Prostate gland (tissue), 2 donors: ENCODE measurements around the gene LRP11.

Experiments
- POLR2A ChIP-seq: fragments of 450-650 bp; IDR thresholded peaks from one replicate; pipeline ENCODE4 v1.6.1; 2016; ENCODE audit warnings: antibody characterized with exemption, mild to moderate bottlenecking
- POLR2AphosphoS5 ChIP-seq: sonication (generic); formaldehyde crosslinking; IDR thresholded peaks from one replicate; pipeline ENCODE4 v1.6.1; 2017; ENCODE audit warnings: antibody characterized with exemption
- TF ChIP-seq, protein P1 (sequence below), 4 experiments: fragments of 200-600 bp in 2 of 4; fragments of 450-650 bp in 2 of 4; sonication (generic) in 2 of 4; IDR thresholded peaks; 1 replicate in 3 of 4; 2 replicates in 1 of 4; pipeline ENCODE4 v1.5.1; 2016 to 2019; ENCODE audit warnings: antibody characterized with exemption in 4 of 4, mild to moderate bottlenecking in 2 of 4, moderate library complexity in 2 of 4

DNA sequence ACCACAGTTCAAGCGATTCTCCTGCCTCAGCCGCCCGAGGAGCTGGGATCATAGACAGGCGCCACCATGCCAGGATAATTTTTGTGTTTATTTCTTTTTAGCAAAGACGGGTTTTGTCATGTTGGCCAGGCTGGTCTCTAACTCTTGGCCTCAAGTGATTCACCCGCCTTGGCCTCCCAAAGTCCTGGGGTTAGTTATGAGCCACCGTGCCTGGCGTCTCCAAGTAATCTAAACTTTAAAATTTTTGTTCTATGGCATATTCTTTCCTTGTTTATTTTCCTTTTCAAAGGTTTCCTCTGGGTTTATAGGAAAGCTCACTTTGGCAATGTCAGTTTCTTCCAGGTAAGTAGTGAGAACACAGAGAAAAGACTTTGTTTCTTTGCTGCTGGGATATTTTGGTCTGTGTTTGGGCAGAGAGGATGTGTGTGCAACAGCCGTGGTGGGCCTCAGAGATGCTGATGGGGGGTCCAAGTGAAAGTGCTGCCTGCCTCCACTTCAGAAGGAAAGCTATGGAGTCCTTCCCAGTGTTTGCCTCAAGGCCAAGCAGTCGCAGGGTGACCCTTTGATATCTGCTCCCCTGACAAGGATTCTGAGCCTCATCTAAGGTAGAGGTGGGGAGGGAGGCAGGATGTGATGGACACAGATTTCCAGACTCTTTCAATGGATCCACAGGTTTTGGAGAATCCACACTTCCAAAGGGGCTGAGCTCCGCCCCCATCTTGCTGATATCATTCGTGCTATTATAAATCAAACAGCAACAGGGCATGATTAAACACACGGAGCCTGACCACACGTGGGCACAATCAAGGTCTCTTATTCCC lies 2.3 kb downstream of the LRP11 start:
- TF ChIP-seq, protein P1, sequence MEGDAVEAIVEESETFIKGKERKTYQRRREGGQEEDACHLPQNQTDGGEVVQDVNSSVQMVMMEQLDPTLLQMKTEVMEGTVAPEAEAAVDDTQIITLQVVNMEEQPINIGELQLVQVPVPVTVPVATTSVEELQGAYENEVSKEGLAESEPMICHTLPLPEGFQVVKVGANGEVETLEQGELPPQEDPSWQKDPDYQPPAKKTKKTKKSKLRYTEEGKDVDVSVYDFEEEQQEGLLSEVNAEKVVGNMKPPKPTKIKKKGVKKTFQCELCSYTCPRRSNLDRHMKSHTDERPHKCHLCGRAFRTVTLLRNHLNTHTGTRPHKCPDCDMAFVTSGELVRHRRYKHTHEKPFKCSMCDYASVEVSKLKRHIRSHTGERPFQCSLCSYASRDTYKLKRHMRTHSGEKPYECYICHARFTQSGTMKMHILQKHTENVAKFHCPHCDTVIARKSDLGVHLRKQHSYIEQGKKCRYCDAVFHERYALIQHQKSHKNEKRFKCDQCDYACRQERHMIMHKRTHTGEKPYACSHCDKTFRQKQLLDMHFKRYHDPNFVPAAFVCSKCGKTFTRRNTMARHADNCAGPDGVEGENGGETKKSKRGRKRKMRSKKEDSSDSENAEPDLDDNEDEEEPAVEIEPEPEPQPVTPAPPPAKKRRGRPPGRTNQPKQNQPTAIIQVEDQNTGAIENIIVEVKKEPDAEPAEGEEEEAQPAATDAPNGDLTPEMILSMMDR (IDR thresholded peaks at IDR 0.05), result no peak
- TF ChIP-seq POLR2A (no peak), POLR2AphosphoS5 (no peak)
